Astrocyte (in vitro differentiated cells and primary cell): ENCODE measurements around the gene PDE4C. TPM values are rescaled to one million over a fixed set of nuclear protein-coding genes. Genes with fewer than 3 reads are reported as not detected.
"Not testable (repeated sequence)": the region's sequence is repeated elsewhere in the genome, so short reads cannot be mapped to it uniquely, and the experiment has no call there.

Source experiments
- DNase-seq: peaks from one replicate; pipeline ENCODE4 v3.0.0-alpha.2; 2010; ENCODE audit warnings: low read depth
- FAIRE-seq: peaks from 2 replicates; lab custom pipeline; 2011; peaks lifted over from hg19 to GRCh38; lab: Jason Lieb, UNC
- H2AFZ ChIP-seq: 2 replicates; pipeline ENCODE4 v1.6.0; 2012; ENCODE audit warnings: low read depth, low read length, inconsistent platforms
- H3K27ac ChIP-seq: 2 replicates; pipeline ENCODE4 v1.5.1; 2011; ENCODE audit warnings: low read depth, low read length, inconsistent platforms
- H3K27me3 ChIP-seq: 2 replicates; pipeline ENCODE4 v1.6.0; 2011; ENCODE audit warnings: low read length, inconsistent platforms; ENCODE audit not compliant: insufficient read depth
- H3K36me3 ChIP-seq: 2 replicates; pipeline ENCODE4 v1.5.1; 2011; ENCODE audit warnings: low read length, inconsistent platforms; ENCODE audit not compliant: insufficient read depth
- H3K4me1 ChIP-seq: 2 replicates; pipeline ENCODE4 v1.5.1; 2011; ENCODE audit warnings: low read length, inconsistent platforms; ENCODE audit not compliant: insufficient read depth
- H3K4me2 ChIP-seq: 2 replicates; pipeline ENCODE4 v1.6.0; 2012; ENCODE audit warnings: low read length, inconsistent platforms
- H3K4me3 ChIP-seq: 2 replicates; pipeline ENCODE4 v1.5.1; 2011; ENCODE audit warnings: low read depth, mild to moderate bottlenecking, low read length, inconsistent platforms; ENCODE audit not compliant: insufficient read depth
- H3K79me2 ChIP-seq: 2 replicates; pipeline ENCODE4 v1.6.0; 2012; ENCODE audit warnings: mild to moderate bottlenecking, low read length, inconsistent platforms; ENCODE audit not compliant: insufficient read depth
- H3K9ac ChIP-seq: 2 replicates; pipeline ENCODE4 v1.6.0; 2012; ENCODE audit warnings: mild to moderate bottlenecking, low read length, inconsistent platforms
- H3K9me3 ChIP-seq: 2 replicates; pipeline ENCODE4 v1.5.1; 2012; ENCODE audit warnings: low read depth, mild to moderate bottlenecking, low read length, inconsistent platforms; ENCODE audit not compliant: insufficient read depth
- H4K20me1 ChIP-seq: 2 replicates; pipeline ENCODE4 v1.6.0; 2012; ENCODE audit warnings: low read length, inconsistent platforms; ENCODE audit not compliant: insufficient read depth
- H3K27ac Mint-ChIP-seq: one replicate; pipeline ENCODE4 v1.8.0; 2021; ENCODE audit warnings: mild to moderate bottlenecking, mixed read lengths; ENCODE audit not compliant: unreplicated experiment
- H3K27me3 Mint-ChIP-seq: one replicate; pipeline ENCODE4 v1.8.0; 2021; ENCODE audit warnings: low read depth, mixed read lengths; ENCODE audit not compliant: unreplicated experiment
- H3K36me3 Mint-ChIP-seq: one replicate; pipeline ENCODE4 v1.8.0; 2021; ENCODE audit warnings: low read depth, mixed read lengths; ENCODE audit not compliant: unreplicated experiment
- H3K4me1 Mint-ChIP-seq: one replicate; pipeline ENCODE4 v1.8.0; 2021; ENCODE audit warnings: low read depth, mixed read lengths; ENCODE audit not compliant: unreplicated experiment
- H3K4me3 Mint-ChIP-seq: one replicate; pipeline ENCODE4 v1.8.0; 2021; ENCODE audit warnings: mild to moderate bottlenecking, moderate library complexity, mixed read lengths; ENCODE audit not compliant: unreplicated experiment
- H3K9me3 Mint-ChIP-seq: one replicate; pipeline ENCODE4 v1.8.0; 2021; ENCODE audit warnings: mild to moderate bottlenecking, mixed read lengths; ENCODE audit not compliant: unreplicated experiment
- EZH2 ChIP-seq: IDR thresholded peaks from 2 replicates; pipeline ENCODE4 v1.6.1; 2012; ENCODE audit warnings: mild to moderate bottlenecking, low read length, inconsistent platforms; ENCODE audit not compliant: insufficient read depth
- total RNA-seq: library from RNA; stranded (reverse); gene quantifications from 2 replicates; pipeline ENCODE4 v1.2.1, GENCODE V29; 2021
- TF ChIP-seq, protein P1 (sequence below): IDR thresholded peaks from 2 replicates; pipeline ENCODE4 v1.5.1; 2011; ENCODE audit warnings: low read depth, mild to moderate bottlenecking, inconsistent platforms, low read length, moderate library complexity; ENCODE audit not compliant: insufficient read depth

Gene PDE4C
- total RNA-seq, 1 donor from 2014 or later: 0.64 TPM

DNA sequence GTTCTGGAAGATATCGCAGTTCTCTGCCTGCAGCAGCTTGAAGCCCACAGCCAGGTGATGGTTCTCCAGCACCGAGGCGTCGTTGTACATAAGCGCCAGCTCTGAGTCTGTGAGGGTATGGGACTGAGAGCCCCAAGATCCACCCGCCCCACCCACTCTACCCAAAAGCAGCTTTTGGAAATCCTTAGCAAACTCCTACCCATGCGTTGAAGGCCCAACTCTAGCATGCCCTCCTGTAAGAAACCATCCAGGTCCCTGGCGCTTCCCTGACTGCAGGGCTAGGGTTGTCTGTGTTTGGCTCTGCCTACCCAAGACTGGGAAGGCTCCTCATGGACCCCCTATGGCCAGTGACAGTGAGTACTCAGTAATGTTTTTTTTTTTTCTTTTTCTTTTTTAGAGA is 9.4 kb downstream of the PDE4C start:
- peaks cover 18% of the 10 kb centered on the region for H3K27me3 Mint-ChIP-seq
- Histone ChIP-seq H3K4me2 (no peak overlapping the region), H3K36me3 (no peaks in the 10 kb centered on the region), H3K27ac (no peak overlapping the region), H4K20me1 (no peaks in the 10 kb centered on the region), H3K9me3 (no peaks in the 10 kb centered on the region), H3K4me1 (peaks cover 6% of the 10 kb centered on the region), H3K27me3 (peaks cover 2% of the 10 kb centered on the region), H3K4me3 (no peak overlapping the region), H3K9ac (no peak overlapping the region), H2AFZ (no peak overlapping the region), H3K79me2 (no peaks in the 10 kb centered on the region)
- DNase-seq (no peak), FAIRE-seq (no peak)
- peaks cover 3% of the 10 kb centered on the region for H3K36me3 Mint-ChIP-seq
- H3K9me3 Mint-ChIP-seq: no peaks in the 10 kb centered on the region
- TF ChIP-seq, protein P1, sequence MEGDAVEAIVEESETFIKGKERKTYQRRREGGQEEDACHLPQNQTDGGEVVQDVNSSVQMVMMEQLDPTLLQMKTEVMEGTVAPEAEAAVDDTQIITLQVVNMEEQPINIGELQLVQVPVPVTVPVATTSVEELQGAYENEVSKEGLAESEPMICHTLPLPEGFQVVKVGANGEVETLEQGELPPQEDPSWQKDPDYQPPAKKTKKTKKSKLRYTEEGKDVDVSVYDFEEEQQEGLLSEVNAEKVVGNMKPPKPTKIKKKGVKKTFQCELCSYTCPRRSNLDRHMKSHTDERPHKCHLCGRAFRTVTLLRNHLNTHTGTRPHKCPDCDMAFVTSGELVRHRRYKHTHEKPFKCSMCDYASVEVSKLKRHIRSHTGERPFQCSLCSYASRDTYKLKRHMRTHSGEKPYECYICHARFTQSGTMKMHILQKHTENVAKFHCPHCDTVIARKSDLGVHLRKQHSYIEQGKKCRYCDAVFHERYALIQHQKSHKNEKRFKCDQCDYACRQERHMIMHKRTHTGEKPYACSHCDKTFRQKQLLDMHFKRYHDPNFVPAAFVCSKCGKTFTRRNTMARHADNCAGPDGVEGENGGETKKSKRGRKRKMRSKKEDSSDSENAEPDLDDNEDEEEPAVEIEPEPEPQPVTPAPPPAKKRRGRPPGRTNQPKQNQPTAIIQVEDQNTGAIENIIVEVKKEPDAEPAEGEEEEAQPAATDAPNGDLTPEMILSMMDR: no peak
- no peak for TF ChIP-seq EZH2
- H3K27ac Mint-ChIP-seq: no peak overlapping the region
- H3K4me1 Mint-ChIP-seq: peaks cover 10% of the 10 kb centered on the region
- no peak overlapping the region for H3K4me3 Mint-ChIP-seq

DNA sequence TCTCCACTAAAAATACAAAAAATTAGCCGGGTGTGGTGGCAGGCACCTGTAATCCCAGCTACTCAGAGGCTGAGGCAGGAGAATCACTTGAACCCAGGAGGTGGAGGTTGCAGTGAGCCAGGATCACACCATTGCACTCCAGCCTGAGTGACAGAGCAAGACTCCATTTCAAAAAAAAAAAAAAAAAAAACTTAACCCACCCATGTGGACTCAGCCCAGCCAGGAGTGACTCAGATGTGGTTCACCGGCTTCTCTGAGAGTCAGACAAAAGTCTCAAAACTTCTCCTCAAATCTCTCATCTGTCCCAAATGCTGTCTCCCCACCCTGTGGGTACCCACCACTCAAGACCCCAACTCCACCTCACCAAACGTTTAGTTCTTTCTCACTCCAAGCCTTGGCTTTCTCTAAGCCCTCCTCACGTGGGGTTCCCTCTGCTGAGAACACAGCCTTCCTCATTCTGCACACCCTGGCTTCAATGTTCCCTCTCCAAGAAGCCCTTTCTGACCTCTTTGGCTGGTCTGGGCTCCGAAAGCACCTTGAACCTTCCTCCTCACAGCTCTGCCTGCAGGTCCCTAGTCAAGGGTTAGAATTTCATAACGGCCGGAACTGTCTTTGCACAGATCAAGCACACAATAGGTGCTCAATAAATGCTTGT is 11.3 kb downstream of the PDE4C start:
- peak; percentile 44 for DNase-seq
- Histone ChIP-seq H3K9ac (no peak overlapping the region), H3K36me3 (no peaks in the 10 kb centered on the region), H3K4me1 (peaks cover 6% of the 10 kb centered on the region), H3K9me3 (no peaks in the 10 kb centered on the region), H3K4me3 (no peak overlapping the region), H3K79me2 (no peaks in the 10 kb centered on the region), H2AFZ (peak overlapping the region; percentile 43), H4K20me1 (no peaks in the 10 kb centered on the region), H3K4me2 (peak overlapping the region; percentile 48), H3K27me3 (no peaks in the 10 kb centered on the region), H3K27ac (no peak overlapping the region)
- Mint-ChIP-seq H3K4me1 (peaks cover 8% of the 10 kb centered on the region), H3K27ac (peak overlapping the region; percentile 75), H3K9me3 (no peaks in the 10 kb centered on the region), H3K4me3 (peak overlapping the region; percentile 22), H3K27me3 (peaks cover 22% of the 10 kb centered on the region), H3K36me3 (peaks cover 3% of the 10 kb centered on the region)
- FAIRE-seq: no peak
- TF ChIP-seq, protein P1: no peak
- TF ChIP-seq EZH2: no peak

DNA sequence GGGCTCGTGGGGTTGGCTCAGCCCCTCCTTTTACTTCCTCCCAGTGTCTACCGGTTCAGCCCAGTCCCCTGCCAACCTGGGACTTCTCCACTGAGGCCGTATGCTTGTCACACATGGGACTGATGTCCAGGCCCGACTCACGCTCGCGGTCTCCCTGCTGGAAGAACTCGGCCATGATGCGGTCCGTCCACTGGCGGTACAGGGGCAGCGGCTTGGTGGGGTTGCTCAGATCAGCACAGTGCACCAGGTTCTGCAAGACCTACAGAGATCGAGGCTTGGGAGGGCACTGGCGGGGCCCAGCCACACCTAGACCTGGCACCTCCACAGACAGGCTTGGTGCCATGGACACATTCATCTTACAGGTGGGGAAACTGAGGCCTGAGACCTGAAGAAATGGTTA is 14.6 kb downstream of the PDE4C start:
- no peak overlapping the region for H3K4me3 Mint-ChIP-seq
- FAIRE-seq: no peak

DNA sequence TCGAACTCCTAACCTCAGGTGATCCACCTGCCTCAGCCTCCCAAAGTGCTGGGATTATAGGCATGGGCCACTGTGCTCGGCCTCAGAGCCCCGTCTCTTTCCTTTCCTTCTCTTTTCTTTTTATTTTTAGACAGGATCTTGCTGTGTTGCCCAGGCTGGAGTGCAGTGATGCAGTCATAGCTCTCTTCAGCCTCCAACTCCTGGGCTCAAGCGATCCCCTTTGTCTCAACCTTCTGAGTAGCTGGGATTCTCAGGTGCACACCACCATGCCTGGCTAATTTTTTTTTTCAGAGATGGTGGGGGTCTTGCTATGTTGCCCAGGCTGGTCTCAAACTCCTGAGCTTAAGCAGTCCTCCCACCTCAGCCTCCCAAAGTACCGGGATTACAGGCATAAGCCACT is 16.3 kb downstream of the PDE4C start:
- H3K9me3 ChIP-seq, H3K9ac ChIP-seq, DNase-seq, H3K27ac ChIP-seq, H3K4me1 ChIP-seq, H3K36me3 ChIP-seq, H3K79me2 ChIP-seq, H2AFZ ChIP-seq, H3K27ac Mint-ChIP-seq, H3K4me3 Mint-ChIP-seq, H3K4me1 Mint-ChIP-seq, H3K36me3 Mint-ChIP-seq, FAIRE-seq, H3K4me3 ChIP-seq, H3K4me2 ChIP-seq, H3K9me3 Mint-ChIP-seq, H3K27me3 ChIP-seq, H4K20me1 ChIP-seq: not testable (repeated sequence)
- peaks cover 13% of the 10 kb centered on the region for H3K27me3 Mint-ChIP-seq

More for the DNA sequence above, 14.6 kb downstream of the PDE4C start:
- Histone ChIP-seq H4K20me1 (no peaks in the 10 kb centered on the region), H3K4me1 (peaks cover 6% of the 10 kb centered on the region), H3K79me2 (no peaks in the 10 kb centered on the region), H3K4me2 (no peak overlapping the region), H3K9ac (no peak overlapping the region), H3K9me3 (no peaks in the 10 kb centered on the region), H3K4me3 (no peak overlapping the region), H3K36me3 (no peaks in the 10 kb centered on the region), H3K27me3 (no peaks in the 10 kb centered on the region), H2AFZ (no peak overlapping the region), H3K27ac (no peak overlapping the region)
- no peaks in the 10 kb centered on the region for H3K9me3 Mint-ChIP-seq
- no peak for DNase-seq
- TF ChIP-seq EZH2: no peak
- TF ChIP-seq, protein P1: no peak
- H3K27ac Mint-ChIP-seq: no peak overlapping the region
- no peaks in the 10 kb centered on the region for H3K36me3 Mint-ChIP-seq
- peaks cover 13% of the 10 kb centered on the region for H3K27me3 Mint-ChIP-seq
- H3K4me1 Mint-ChIP-seq: peaks cover 5% of the 10 kb centered on the region
